HCT116 (cell line): ENCODE measurements around the gene GRAP. TPM values are rescaled to one million over a fixed set of nuclear protein-coding genes. Genes with fewer than 3 reads are reported as not detected.
A peak's percentile ranks its signal among the peaks of the same experiment; 100 is the strongest.
"Not testable (repeated sequence)": the region's sequence is repeated elsewhere in the genome, so short reads cannot be mapped to it uniquely, and the experiment has no call there.

Experiments used
- ATAC-seq: fragments of 200-7000 bp; cut with Tn5 transposase; 2 replicates; pipeline ENCODE4 v1.9.1; 2020; ENCODE audit warnings: mild to moderate bottlenecking, moderate library complexity
- BruUV-seq: library from RNA; stranded (reverse); fragments of 400-500 nt; replicated peaks from 2 replicates; lab custom pipeline; 2021; lab: Mats Ljungman, UMichigan
- CTCF ChIA-PET: fragments of 300-600 bp; sonication (Branson Sonifier 250); formaldehyde crosslinking; loops from one replicate; lab custom pipeline; 2021; ENCODE audit warnings: antibody characterized with exemption; lab: Charles Lee
- POLR2A ChIA-PET: fragments of 300-600, 350-600 bp; sonication (Branson Sonifier 250); formaldehyde crosslinking; loops from one replicate; lab custom pipeline; 2021; ENCODE audit warnings: antibody characterized with exemption; lab: Charles Lee
- RAD21 ChIA-PET, 2 experiments: fragments of 300-600 bp; sonication (Branson Sonifier 250); formaldehyde crosslinking; loops; one replicate each; lab custom pipeline; 2023; ENCODE audit warnings: low total read pairs in 2 of 2; ENCODE audit not compliant: uncharacterized antibody in 2 of 2, unreplicated experiment in 2 of 2, low non-redundant PET in 1 of 2; lab: Charles Lee
- DNase-seq: peaks from one replicate; pipeline ENCODE4 v3.0.0-alpha.2; 2010; ENCODE audit warnings: low read depth, low spot score
- H2AFZ ChIP-seq: fragments of 200-600 bp; shearing (Covaris generic), sonication (generic); 2 replicates; pipeline ENCODE4 v1.6.1; 2017; ENCODE audit warnings: low read depth, mixed run types, mixed read lengths, antibody characterized with exemption, low read length; ENCODE audit not compliant: poor library complexity, severe bottlenecking
- H3K27ac ChIP-seq: 2 replicates; pipeline ENCODE4 v1.5.1; 2012; ENCODE audit warnings: low read depth, low read length
- H3K27me3 ChIP-seq: fragments of 200-600 bp; sonication (generic); 2 replicates; pipeline ENCODE4 v1.6.1; 2016; ENCODE audit warnings: mixed run types, low read length, mixed read lengths; ENCODE audit not compliant: insufficient read depth
- H3K36me3 ChIP-seq, 2 experiments: fragments of 200-500 bp in 1 of 2; fragments of 200-600 bp in 1 of 2; sonication (Bioruptor generic) in 1 of 2; sonication (generic) in 1 of 2; 2 replicates each; pipeline versions ENCODE4 v1.5.1 to v1.6.1; 2014 to 2016; ENCODE audit warnings: low read length in 2 of 2, inconsistent platforms in 1 of 2, mixed read lengths in 1 of 2, mixed run types in 1 of 2; ENCODE audit not compliant: insufficient read depth in 2 of 2, control insufficient read depth in 1 of 2
- H3K4me1 ChIP-seq, 2 experiments: fragments of 200-600 bp in 1 of 2; sonication (generic) in 1 of 2; 2 replicates each; pipeline versions ENCODE4 v1.5.1 to v1.6.1; 2012 to 2017; ENCODE audit warnings: low read length in 2 of 2, inconsistent platforms in 1 of 2, mild to moderate bottlenecking in 1 of 2, mixed read lengths in 1 of 2, mixed run types in 1 of 2, moderate library complexity in 1 of 2; ENCODE audit not compliant: insufficient read depth in 2 of 2, control insufficient read depth in 1 of 2
- H3K4me2 ChIP-seq: fragments of 200-600 bp; sonication (generic); 2 replicates; pipeline ENCODE4 v1.6.1; 2017; ENCODE audit warnings: mixed run types, low read length, mixed read lengths
- H3K4me3 ChIP-seq, 2 experiments: fragments of 200-600 bp in 1 of 2; sonication (generic) in 1 of 2; replicated peaks in 1 of 2; 2 replicates each; pipeline ENCODE4 v1.5.1; 2011 to 2016; ENCODE audit warnings: low read length in 2 of 2, control low read depth in 1 of 2, low read depth in 1 of 2, mild to moderate bottlenecking in 1 of 2, mixed read lengths in 1 of 2, mixed run types in 1 of 2
- H3K79me2 ChIP-seq: fragments of 200-600 bp; sonication (generic); 2 replicates; pipeline ENCODE4 v1.6.1; 2017; ENCODE audit warnings: mild to moderate bottlenecking, mixed run types, low read length, moderate library complexity, mixed read lengths; ENCODE audit not compliant: insufficient read depth
- H3K9ac ChIP-seq: fragments of 200-600 bp; sonication (generic); 2 replicates; pipeline ENCODE4 v1.6.1; 2016; ENCODE audit warnings: low read length, mixed read lengths
- H3K9me2 ChIP-seq: fragments of 200-600 bp; sonication (generic), shearing (Covaris generic); 2 replicates; pipeline ENCODE4 v1.6.1; 2017; ENCODE audit warnings: mixed run types, mild to moderate bottlenecking, moderate library complexity; ENCODE audit not compliant: insufficient read depth
- H3K9me3 ChIP-seq, 2 experiments: fragments of 200-500 bp in 1 of 2; fragments of 200-600 bp in 1 of 2; sonication (Bioruptor generic) in 1 of 2; sonication (generic) in 1 of 2; 2 replicates each; pipeline ENCODE4 v1.6.1; 2014 to 2017; ENCODE audit warnings: low read length in 2 of 2, mixed read lengths in 2 of 2, inconsistent platforms in 1 of 2, low read depth in 1 of 2, mild to moderate bottlenecking in 1 of 2, mixed run types in 1 of 2, moderate library complexity in 1 of 2; ENCODE audit not compliant: control insufficient read depth in 1 of 2, insufficient read depth in 1 of 2
- H4K20me1 ChIP-seq: fragments of 200-600 bp; sonication (generic), shearing (Covaris generic); 2 replicates; pipeline ENCODE4 v1.6.1; 2017; ENCODE audit warnings: mixed run types, mild to moderate bottlenecking, moderate library complexity; ENCODE audit not compliant: insufficient read depth
- intact Hi-C: fragments of 100-400 bp; cut with micrococcal nuclease; formaldehyde crosslinking; loops from 2 replicates; pipeline ENCODE4 v1.10.0; 2022
- total RNA-seq: library from RNA; stranded (reverse); gene quantifications from one replicate; pipeline ENCODE4 v1.2.1, GENCODE V29; 2021; ENCODE audit not compliant: unreplicated experiment

Gene GRAP
- total RNA-seq, 1 experiment from 2014 or later, result 0.27 TPM

DNA sequence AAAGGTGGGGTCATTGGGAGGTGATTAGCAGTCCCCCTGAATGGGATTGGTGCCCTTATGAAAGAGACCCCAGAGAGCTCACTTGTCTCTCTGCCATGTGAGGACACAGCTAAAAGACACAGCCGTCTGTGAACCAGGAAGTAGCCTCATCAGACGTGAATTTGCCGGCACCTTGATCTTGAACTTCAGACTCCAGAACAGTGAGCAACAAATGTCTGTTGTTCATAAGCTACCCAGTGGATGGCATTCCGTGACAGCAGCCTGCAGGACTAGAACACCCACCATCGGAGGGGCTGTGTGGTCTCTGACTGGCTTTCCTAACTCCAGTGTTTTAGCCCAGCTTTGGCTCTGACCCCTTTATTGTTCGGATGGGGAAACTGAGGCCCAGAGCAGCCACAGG is 9.2 kb downstream of the GRAP start:
- H3K4me3 ChIP-seq, H3K4me2 ChIP-seq, H3K4me1 ChIP-seq, BruUV-seq, H4K20me1 ChIP-seq, CTCF ChIA-PET, intact Hi-C loops, H3K36me3 ChIP-seq, H2AFZ ChIP-seq, H3K9me3 ChIP-seq, RAD21 ChIA-PET, H3K79me2 ChIP-seq, H3K9ac ChIP-seq, DNase-seq, H3K9me2 ChIP-seq, H3K27ac ChIP-seq, POLR2A ChIA-PET, H3K27me3 ChIP-seq: not testable (repeated sequence)
- ATAC-seq, result peak; percentile 37

DNA sequence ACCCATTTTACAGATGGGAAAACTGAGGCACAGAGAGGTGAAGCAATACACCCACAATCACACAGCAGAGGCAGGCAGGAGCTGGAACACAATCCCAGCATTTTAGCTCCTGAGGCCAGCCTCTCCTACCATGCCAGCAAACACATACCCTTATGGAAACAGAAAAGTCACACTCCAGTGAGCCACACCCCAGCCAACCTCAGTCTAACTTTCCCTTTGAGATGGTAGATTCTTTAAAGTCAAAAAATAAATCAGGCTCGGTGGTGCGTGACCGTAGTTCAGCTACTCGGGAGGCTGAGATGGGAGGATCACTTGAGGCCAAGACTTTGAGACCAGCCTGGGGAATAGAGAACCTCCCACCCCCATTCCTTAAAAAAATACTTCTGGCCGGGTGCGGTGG is 10.6 kb downstream of the GRAP start:
- POLR2A ChIA-PET, H3K9me2 ChIP-seq, intact Hi-C loops, RAD21 ChIA-PET, H2AFZ ChIP-seq, H3K79me2 ChIP-seq, H3K27me3 ChIP-seq, ATAC-seq, DNase-seq, H3K9ac ChIP-seq, H3K4me3 ChIP-seq, H4K20me1 ChIP-seq, H3K9me3 ChIP-seq, H3K27ac ChIP-seq, BruUV-seq, H3K4me2 ChIP-seq, CTCF ChIA-PET, H3K36me3 ChIP-seq, H3K4me1 ChIP-seq: not testable (repeated sequence)

DNA sequence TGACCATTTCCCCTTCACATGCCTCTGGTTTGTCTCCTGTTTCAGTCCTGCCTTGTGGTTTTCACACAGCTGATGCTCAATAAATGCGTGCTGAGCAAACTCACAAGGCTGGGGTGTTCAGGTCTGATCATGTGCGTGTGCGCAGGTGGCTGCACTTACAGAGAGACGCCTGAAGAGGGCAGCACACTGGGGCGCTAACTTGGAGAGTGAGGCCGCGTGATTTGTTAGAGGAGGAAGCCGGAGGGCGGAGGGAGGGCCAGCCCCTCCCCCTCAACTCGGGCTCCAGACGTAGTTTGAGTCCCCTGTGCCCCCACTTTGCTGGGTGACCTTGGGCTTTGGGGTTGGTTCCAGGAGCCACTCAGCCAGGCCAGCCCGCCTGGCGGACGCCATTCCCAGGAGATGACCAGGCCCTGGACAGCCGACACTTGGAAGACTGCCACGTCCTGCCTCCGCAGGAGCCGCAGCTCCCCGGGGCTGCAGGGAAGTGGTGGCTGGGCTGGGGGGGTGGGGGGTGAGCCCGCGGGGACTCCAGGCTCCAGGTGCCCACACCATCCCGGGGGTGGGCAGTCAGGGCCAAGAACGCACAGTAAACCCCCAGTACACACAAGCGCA is 14.3 kb downstream of the GRAP start:
- H3K27ac ChIP-seq, H2AFZ ChIP-seq, H3K9ac ChIP-seq, H3K36me3 ChIP-seq, H3K79me2 ChIP-seq, CTCF ChIA-PET, H3K4me3 ChIP-seq, H3K9me2 ChIP-seq, H3K27me3 ChIP-seq, RAD21 ChIA-PET, H3K4me1 ChIP-seq, H3K4me2 ChIP-seq, intact Hi-C loops, DNase-seq, POLR2A ChIA-PET, H4K20me1 ChIP-seq, H3K9me3 ChIP-seq, BruUV-seq: not testable (repeated sequence)
- ATAC-seq, result peak; percentile 85
